GM10847 (cell line): ENCODE data around the gene PRRC1.

Experiments used
- POLR2A ChIP-seq: IDR thresholded peaks from 2 replicates; pipeline ENCODE4 v1.6.1; 2011; ENCODE audit not compliant: insufficient read length; ENCODE audit errors: extremely low read depth

The PRRC1 gene

GRCh38 chr5:127521138-127521770 lies 3.8 kb downstream of the PRRC1 start:
- no peak for TF ChIP-seq POLR2A

- TF ChIP-seq POLR2A, result no peak
Observed at GRCh38 chr5:127525181-127525580, 7.7 kb downstream of the PRRC1 start.

GRCh38 chr5:127529904-127530682 lies 12.7 kb downstream of the PRRC1 start:
- no peak for TF ChIP-seq POLR2A

DNA sequence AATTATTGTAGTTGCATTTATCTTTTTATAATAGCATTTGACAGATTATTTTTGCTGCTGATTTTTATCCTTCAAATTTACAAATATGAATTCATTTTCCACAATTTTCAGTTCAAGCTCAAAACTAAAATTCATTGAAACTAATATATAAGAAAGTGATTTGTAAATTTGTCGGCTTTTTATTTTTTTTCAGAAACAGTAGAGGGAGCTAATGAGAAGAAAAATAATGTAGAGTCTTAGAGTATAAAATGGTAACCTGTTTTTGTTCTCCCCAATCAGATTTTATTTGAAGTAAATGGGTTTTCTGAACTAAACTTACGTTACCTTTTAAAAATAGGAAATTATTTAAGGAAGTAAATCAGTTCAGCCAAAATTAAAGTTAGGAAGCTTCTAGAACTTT lies 19.2 kb downstream of the PRRC1 start:
- TF ChIP-seq POLR2A, result no peak

DNA sequence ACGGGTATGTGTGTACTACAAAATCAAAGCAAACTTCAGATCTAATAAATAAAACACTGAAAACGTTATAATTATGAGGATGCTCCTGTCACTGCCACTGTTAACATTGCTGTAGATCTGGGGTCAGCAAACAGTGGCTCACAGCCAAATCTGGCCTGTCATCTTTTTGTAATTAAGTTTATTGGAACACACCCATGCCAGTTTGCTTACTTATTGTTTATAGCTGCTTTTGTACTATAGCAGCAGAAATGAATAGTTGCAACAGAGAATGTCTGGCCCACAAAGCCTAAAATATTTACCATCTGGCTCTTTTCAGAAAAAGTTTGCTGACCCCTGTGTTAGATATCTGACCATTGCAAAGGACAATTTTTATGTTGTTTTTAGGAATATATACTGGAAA lies 32.1 kb downstream of the PRRC1 start:
- TF ChIP-seq POLR2A, result no peak

GRCh38 chr5:127550652-127551409 lies 33.4 kb downstream of the PRRC1 start:
- no peak for TF ChIP-seq POLR2A

DNA sequence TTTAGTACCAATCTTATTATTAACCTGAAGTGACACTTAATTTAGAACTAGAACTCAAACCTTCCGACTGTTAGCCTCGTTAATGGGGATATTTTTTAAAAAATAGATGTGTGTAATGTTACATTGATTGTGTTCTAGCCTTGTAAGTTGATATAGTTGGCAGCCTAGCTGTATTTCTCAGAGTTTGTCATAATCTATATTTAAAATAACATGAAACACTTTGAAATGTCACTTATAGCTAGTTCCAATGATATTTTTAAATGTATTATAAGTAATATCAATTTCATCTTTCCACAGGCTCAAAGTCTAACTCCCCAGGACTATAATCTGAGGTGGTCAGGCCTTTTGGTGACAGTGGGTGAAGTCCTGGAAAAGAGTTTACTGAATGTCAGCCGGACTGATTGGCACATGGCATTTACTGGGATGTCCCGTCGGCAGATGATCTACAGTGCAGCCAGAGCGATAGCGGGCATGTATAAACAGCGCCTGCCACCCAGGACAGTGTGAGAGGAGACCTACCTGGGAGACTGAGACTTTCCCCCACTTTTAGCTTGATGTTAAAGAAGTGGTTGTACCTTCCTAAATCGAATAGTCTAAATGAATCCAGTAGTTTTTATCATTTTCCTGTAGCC lies 34.1 kb downstream of the PRRC1 start:
- no peak for TF ChIP-seq POLR2A

- TF ChIP-seq POLR2A, result no peak
Observed at GRCh38 chr5:127555826-127556225, 38.4 kb downstream of the PRRC1 start.

DNA sequence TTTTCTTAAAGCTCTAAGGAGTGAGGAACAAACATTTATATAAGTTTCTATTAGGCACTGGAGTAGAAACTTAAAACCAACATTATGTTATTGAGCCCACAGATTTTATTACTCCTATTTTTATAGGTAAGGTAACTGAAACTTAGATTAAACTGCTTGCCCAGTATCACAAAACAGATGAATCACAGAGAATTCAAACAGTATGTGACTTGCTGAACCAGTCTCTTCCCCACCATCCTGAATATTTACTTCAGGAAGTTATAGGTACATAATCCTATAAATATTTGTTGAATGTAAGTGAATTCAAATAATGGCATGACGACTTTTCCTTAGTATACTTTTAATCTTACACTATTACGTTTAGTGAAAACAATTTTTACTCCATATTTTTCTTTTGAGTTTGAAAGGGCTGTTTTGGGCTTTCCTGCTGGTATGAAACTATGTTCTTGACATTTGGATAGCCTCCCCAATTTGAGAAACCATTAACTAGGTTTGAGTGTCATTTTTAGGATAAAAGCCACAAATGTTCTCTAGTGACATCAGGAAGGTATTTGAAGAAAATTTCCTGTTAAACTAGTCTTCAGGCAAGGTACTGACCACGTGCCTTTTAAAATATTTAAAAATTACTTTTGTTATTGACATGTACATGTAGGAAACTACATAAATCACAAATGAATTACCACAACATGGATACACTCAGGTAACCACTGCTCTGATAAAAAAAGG lies 39.3 kb downstream of the PRRC1 start:
- no peak for TF ChIP-seq POLR2A

DNA sequence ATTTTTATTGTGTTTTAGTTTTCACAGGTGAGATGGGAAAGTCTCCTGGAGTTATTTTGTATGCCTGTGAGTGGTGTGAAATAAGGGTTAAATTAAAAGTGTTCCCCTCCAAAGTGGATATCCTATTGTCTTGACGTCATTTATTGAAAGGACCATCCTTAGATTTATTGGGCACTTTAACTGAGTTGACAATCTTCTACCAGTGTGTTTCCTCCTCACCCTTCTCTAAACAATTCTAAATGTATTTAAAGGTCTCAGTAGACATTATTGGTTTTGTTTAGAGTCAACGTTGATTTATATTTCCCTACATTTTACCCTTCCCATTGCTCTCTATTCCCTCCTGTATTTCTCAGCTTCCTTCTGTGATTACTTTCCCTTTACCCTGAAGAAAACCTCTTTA lies 40.8 kb downstream of the PRRC1 start:
- no peak for TF ChIP-seq POLR2A

DNA sequence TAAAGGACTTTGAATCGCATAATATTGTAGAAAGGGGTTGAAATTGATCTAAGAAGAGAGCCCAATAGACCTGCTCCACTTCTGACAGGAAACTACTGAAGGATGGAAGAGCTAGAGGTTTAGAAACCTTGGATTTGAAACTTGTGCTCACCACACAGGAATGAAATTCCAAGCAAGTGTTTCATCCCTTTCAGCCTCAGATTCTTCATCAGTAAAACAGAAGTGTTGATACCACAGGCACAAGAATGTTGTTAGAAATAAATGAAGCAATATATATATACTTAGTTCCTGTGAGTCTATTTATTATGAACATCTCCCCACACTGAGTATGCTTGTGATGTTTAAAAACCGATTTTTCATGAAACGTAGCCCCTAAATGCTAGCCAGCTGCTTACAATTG lies 43.8 kb downstream of the PRRC1 start:
- TF ChIP-seq POLR2A, result no peak

DNA sequence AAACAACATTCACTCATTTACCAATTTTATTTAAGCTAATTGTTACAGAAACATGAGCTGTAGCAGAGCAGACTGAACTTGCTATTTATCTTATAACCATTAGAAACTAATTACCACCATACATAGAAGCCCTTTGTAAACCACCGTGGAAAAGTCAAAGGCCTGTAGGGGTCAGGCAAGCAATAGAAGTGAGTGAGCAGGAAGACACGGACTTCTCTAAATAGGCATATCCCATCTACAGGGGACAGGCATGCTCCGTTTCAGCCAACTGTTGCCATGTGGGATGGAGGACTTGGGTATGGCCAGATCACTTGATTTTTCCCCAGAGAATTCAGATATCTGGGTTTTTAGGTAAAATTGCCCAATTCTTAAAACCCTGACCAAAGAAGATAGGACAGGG lies 44.8 kb downstream of the PRRC1 start:
- TF ChIP-seq POLR2A, result no peak

- TF ChIP-seq POLR2A, result no peak
Observed at GRCh38 chr5:127563136-127563535, 45.7 kb downstream of the PRRC1 start.

DNA sequence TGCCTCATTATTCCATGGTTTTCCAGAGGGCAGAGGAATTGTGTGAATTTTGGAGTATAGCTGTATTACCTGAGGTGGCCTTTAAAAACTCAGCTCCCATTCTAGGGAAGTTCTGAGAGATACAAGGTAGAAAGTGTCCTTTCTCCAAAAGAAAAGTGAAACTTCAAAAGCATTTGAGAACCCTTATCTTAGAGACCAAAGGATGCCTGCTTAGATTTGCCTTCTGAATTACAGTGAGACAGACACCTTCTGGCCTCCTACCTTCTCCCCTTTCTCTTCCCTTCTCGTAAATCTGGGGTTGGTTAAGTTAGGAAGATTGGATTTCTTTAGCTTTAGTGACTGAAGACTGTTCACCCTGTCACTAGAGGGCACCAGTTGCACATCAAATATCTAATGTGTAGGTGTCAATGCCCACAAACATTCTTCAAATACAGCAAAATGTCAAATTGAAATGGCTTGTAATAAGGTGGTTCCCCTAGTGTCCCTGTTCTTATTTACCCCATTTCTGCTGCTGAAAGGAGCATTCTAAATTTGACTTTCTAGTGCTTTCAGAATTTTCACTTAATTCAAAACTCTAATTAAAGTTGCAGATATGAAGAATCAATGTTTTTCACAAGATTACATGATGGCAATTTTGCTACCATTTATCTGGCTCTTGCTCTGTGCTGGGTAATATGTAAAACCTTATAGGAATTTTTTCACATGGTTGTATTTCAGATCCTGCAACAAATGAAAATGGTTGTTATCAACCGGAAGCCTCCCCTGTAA lies 46.7 kb downstream of the PRRC1 start:
- no peak for TF ChIP-seq POLR2A
